GM12891 (cell line): Measurements from ENCODE around the gene SSBP2.

Experiments used
- POLR2A ChIP-seq: IDR thresholded peaks from 2 replicates; pipeline ENCODE4 v1.6.1; 2011; ENCODE audit warnings: low read depth, low read length, control low read depth
- POLR2AphosphoS5 ChIP-seq: IDR thresholded peaks from 2 replicates; pipeline ENCODE4 v1.6.1; 2011; ENCODE audit warnings: low read depth, low read length, control low read depth
- POU2F2 ChIP-seq: IDR thresholded peaks from 2 replicates; pipeline ENCODE4 v1.6.1; 2011; ENCODE audit warnings: low read depth, mild to moderate bottlenecking, control low read depth, low read length, moderate library complexity
- TAF1 ChIP-seq: IDR thresholded peaks from 2 replicates; pipeline ENCODE4 v1.6.1; 2011; ENCODE audit warnings: low read depth, low read length, control low read depth

GRCh38 chr5:81424728-81425127 lies 326.2 kb downstream of the SSBP2 start:
- TF ChIP-seq TAF1 (no peak), POLR2AphosphoS5 (no peak), POLR2A (no peak), POU2F2 (no peak)
